Heart right ventricle (tissue), 16 donors: ENCODE data around the gene CUZD1. TPM values are rescaled to one million over a fixed set of nuclear protein-coding genes. Genes with fewer than 3 reads are reported as not detected.

ENCODE experiments used
- ATAC-seq, 8 donors: fragments of 200-7000 bp; cut with Tn5 transposase; one replicate each; pipeline ENCODE4 v1.9.1; 2020; ENCODE audit warnings: mild to moderate bottlenecking in 8 of 8, moderate library complexity in 8 of 8, moderate number of reproducible peaks in 1 of 8
- DNase-seq, 2 donors: peaks; one replicate each; pipeline ENCODE4 v3.0.0-alpha.2; 2020
- H3K27ac ChIP-seq, 10 donors: fragments of 200-600 bp; sonication (generic) in 2 of 10; one replicate each; pipeline versions ENCODE4 v1.5.0 to v1.8.0; 2020 to 2022; ENCODE audit warnings: mild to moderate bottlenecking in 3 of 10
- H3K27me3 ChIP-seq, 7 donors: fragments of 200-600 bp; one replicate each; pipeline ENCODE4 v1.8.0; 2021 to 2022; ENCODE audit warnings: mild to moderate bottlenecking in 2 of 7
- H3K36me3 ChIP-seq, 9 donors: fragments of 200-600 bp; sonication (generic) in 1 of 9; one replicate each; pipeline versions ENCODE4 v1.5.0 to v1.8.0; 2020 to 2022; ENCODE audit warnings: mild to moderate bottlenecking in 2 of 9
- H3K4me1 ChIP-seq, 9 donors: fragments of 200-600 bp; sonication (generic) in 1 of 9; one replicate each; pipeline versions ENCODE4 v1.5.0 to v1.8.0; 2020 to 2022; ENCODE audit warnings: mild to moderate bottlenecking in 4 of 9
- H3K4me3 ChIP-seq, 10 donors: fragments of 200-600 bp; sonication (generic) in 2 of 10; one replicate each; pipeline versions ENCODE4 v1.5.0 to v1.8.0; 2020 to 2022; ENCODE audit warnings: mild to moderate bottlenecking in 7 of 10, moderate library complexity in 2 of 10
- H3K9me3 ChIP-seq, 11 donors: fragments of 200-600 bp in 10 of 11; sonication (generic) in 2 of 11; one replicate each; pipeline versions ENCODE4 v1.5.0 to v1.8.0; 2013 to 2022; ENCODE audit warnings: mild to moderate bottlenecking in 2 of 11, control low read depth in 1 of 11, moderate library complexity in 1 of 11
- CTCF ChIP-seq, 9 donors: fragments of 200-600 bp; sonication (generic) in 2 of 9; IDR thresholded peaks; one replicate each; pipeline versions ENCODE4 v1.5.0 to v1.8.0; 2021 to 2022; ENCODE audit warnings: antibody characterized with exemption in 9 of 9, mild to moderate bottlenecking in 5 of 9, moderate library complexity in 1 of 9
- WGBS, 2 donors: extraction: QIAGEN DNeasy Blood & Tissue Kit; methylation state at CpG; one replicate each; pipeline ENCODE4 v1.1.7; 2013; ENCODE audit warnings: inconsistent platforms in 1 of 2; 5-methylcytosine and 5-hydroxymethylcytosine counted together
- intact Hi-C, 10 donors: fragments of 100-400 bp; cut with DNase I; formaldehyde crosslinking; loops; one replicate each; pipeline versions ENCODE4 v1.11.1 to v1.14.2; 2022
- polyA plus RNA-seq, 2 donors: library from polyadenylated mRNA; stranded (reverse); fragments of 200-250 nt; gene quantifications; one replicate each; pipeline ENCODE4 v1.2.3, GENCODE V29; 2013
- total RNA-seq, 10 donors: library from RNA; stranded (reverse); fragmentation: NEBNext Ultra II Directional in 3 of 10; extraction: Animal tissue kit (Norgen Biotek cat#: 25700) in 3 of 10; gene quantifications; one replicate each; pipeline versions ENCODE4 v1.2.1 to v1.2.4, GENCODE V29; 2021 to 2023
- donor health status: Arrhythmogenic right ventricular cardiomyopathy.
- donor health status: ischemic (EF 13 %, LVEDD 7.1; RV severe dilation, severe dysfunction).
- donor health status: healthy with polysubstance abuse.
- donor health status: DM: no; HTN: yes; CAD: no.
- donor health status: DM: no; HTN: no; CAD: no.
- donor health status: ischemic (EF 25% LVEDD 6.9; RV normal size, moderate dysfunction).
- donor health status: ischemic (EF 25% LVEDD 5.7; RV mildly dilated, moderate dysfunction).
- donor health status: healthy.
- donor health status: DM: yes; HTN: yes; CAD: no.
- donor health status: Ischemic cardiomyopathy.
- donor health status: ischemic (EF 35%, LVEDD 5.7; RV mildly dilated, moderate dysfunction).
- donor health status: nonischemic (EF 11% LVEDD 7.7; RV severe dilation, severe dysfunction).
- donor health status: DM: yes; HTN: yes; CAD: no.
- donor health status: PGD.
- donor health status: ischemic (EF 29% LVEDD 5.4; RV normal size, mild dysfunction).
- donor health status: nonischemic (EF 23%, LVEDD 6.1; RV moderate dilation, normal function).

Gene CUZD1
- total and polyA plus RNA-seq, 12 donors, result 0.13 to 1.1 (median 0.24) TPM

- no peaks in the 10 kb centered on the region for H3K4me1 ChIP-seq
- no peak for ATAC-seq
- intact Hi-C loops, result no loop called here
- DNase-seq, result no peak
- peaks cover 0 to 65% (median 43%) of the 10 kb centered on the region in 7 donors for H3K27me3 ChIP-seq
- no peak overlapping the region for H3K27ac ChIP-seq
- H3K9me3 ChIP-seq, result no peaks in the 10 kb centered on the region
- no peaks in the 10 kb centered on the region for H3K36me3 ChIP-seq
- WGBS, 2 donors, result 49 to 56% methylated on average over 3 of the region's 3 CpGs
- H3K4me3 ChIP-seq, result no peak overlapping the region
- no peak for TF ChIP-seq CTCF (IDR thresholded peaks at IDR 0.05)
Observed at GRCh38 chr10:122821808-122822207, 23.8 kb downstream of the CUZD1 start.

GRCh38 chr10:122815458-122815857, 30.2 kb downstream of the CUZD1 start:
- intact Hi-C loops, result no loop called here
- TF ChIP-seq CTCF (IDR thresholded peaks at IDR 0.05), result no peak
- Histone ChIP-seq H3K9me3 (no peaks in the 10 kb centered on the region), H3K4me1 (no peaks in the 10 kb centered on the region), H3K27ac (no peak overlapping the region), H3K4me3 (no peak overlapping the region), H3K36me3 (no peaks in the 10 kb centered on the region), H3K27me3 (peaks cover 0 to 43% (median 27%) of the 10 kb centered on the region in 7 donors)
- WGBS, 2 donors, result 67 to 75% methylated on average over 5 of the region's 5 CpGs
- no peak for DNase-seq
- ATAC-seq, result no peak

GRCh38 chr10:122814493-122814892, 31.2 kb downstream of the CUZD1 start:
- no peak for TF ChIP-seq CTCF (IDR thresholded peaks at IDR 0.05)
- no peak for ATAC-seq
- 67 to 74% methylated on average over 2 of the region's 2 CpGs for WGBS, 2 donors
- intact Hi-C loops, result no loop called here
- no peak overlapping the region for H3K27ac ChIP-seq
- no peak overlapping the region for H3K4me3 ChIP-seq
- H3K36me3 ChIP-seq, result no peaks in the 10 kb centered on the region
- peaks cover 0 to 33% (median 18%) of the 10 kb centered on the region in 7 donors for H3K27me3 ChIP-seq
- no peaks in the 10 kb centered on the region for H3K4me1 ChIP-seq
- DNase-seq, result no peak
- no peaks in the 10 kb centered on the region for H3K9me3 ChIP-seq

- no peak for ATAC-seq
- peaks cover 0 to 17% (median 12%) of the 10 kb centered on the region in 7 donors for H3K27me3 ChIP-seq
- DNase-seq, result no peak
- no peak overlapping the region for H3K27ac ChIP-seq
- H3K4me1 ChIP-seq, result no peaks in the 10 kb centered on the region
- no peak overlapping the region for H3K4me3 ChIP-seq
- no peaks in the 10 kb centered on the region for H3K36me3 ChIP-seq
- no peak for TF ChIP-seq CTCF (IDR thresholded peaks at IDR 0.05)
- WGBS, 2 donors, result 77 to 82% methylated on average over 4 of the region's 4 CpGs
- no peaks in the 10 kb centered on the region for H3K9me3 ChIP-seq
- intact Hi-C loops, result no loop called here
Observed at GRCh38 chr10:122812751-122813150, 32.9 kb downstream of the CUZD1 start.
